ENCODE results near the gene LHFPL3. TPM values are rescaled to one million over a fixed set of nuclear protein-coding genes. Genes with fewer than 3 reads are reported as not detected.

Gene LHFPL3
- polyA plus RNA-seq, 2 of the 4 experiments (the other 2 are of a cell fraction): not detected

DNA sequence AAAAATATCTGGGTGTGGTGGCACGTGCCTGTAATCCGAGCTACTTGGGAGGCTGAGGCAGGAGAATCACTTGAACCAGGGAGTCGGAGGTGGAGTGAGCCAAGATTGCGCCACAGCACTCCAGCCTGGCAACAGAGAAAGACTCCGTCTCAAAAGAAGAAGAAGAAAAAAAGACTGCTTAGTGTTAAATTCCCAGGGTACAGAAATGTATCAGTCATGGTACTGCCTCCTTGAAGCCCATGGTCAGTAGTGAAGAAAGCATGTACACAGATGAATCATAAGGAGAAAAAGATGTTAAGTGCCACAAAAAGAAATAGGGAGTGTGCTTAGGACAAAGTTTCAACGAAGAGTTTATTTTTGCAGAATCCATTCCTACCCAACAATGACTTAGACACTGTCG lies 623.1 kb downstream of the LHFPL3 start:
- Histone ChIP-seq H3K27ac (no peak overlapping the region), H3K4me1 (no peaks in the 10 kb centered on the region), H3K4me2 (no peak overlapping the region), H3K4me3 (no peak overlapping the region), H3K9me3 (no peaks in the 10 kb centered on the region)
- ChIA-PET POLR2A (no interaction called here), CTCF (no interaction called here)
- 79% methylated on average over 7 of the region's 7 CpGs for WGBS (ENCODE audit: missing lambda C conversion rate)
- ATAC-seq (no peak; a peak in 1 of 6 replicates), DNase-seq (ENCODE audit: low read depth in 1 of 2, low spot score in 1 of 2) (no peak), FAIRE-seq (no peak)
- TF ChIP-seq EHF (CRISPR knock-in tag; IDR thresholded peaks at IDR 0.05) (no peak), CEBPB (IDR thresholded peaks at IDR 0.05) (peak in 1 of 2 experiments; percentile 6; a peak in 1 of 4 replicates), JUN (IDR thresholded peaks at IDR 0.05) (no peak), HOXB5 (CRISPR knock-in tag; IDR thresholded peaks at IDR 0.05) (no peak)
- TF ChIP-seq, protein P1, sequence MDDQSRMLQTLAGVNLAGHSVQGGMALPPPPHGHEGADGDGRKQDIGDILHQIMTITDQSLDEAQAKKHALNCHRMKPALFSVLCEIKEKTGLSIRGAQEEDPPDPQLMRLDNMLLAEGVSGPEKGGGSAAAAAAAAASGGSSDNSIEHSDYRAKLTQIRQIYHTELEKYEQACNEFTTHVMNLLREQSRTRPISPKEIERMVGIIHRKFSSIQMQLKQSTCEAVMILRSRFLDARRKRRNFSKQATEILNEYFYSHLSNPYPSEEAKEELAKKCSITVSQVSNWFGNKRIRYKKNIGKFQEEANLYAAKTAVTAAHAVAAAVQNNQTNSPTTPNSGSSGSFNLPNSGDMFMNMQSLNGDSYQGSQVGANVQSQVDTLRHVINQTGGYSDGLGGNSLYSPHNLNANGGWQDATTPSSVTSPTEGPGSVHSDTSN (IDR thresholded peaks at IDR 0.05): no peak

DNA sequence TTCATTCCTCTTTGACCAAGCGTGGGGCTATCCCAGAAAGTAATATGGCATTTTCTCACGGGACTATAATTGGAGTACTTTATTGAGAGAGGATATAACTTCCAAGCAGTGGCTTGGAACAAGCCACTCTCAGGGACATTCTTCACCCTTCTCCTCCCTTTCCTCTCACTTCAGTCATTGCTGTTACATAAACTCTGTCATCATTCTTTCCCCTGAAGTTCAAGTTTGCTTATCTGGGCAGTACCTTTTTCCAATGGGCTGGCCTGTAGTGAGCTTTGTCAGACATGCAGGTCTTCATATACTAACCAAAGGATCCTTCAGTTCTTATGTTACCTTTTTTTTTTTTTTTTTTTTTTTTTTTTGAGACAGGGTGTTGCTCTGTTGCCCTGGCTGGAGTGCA lies 626.9 kb downstream of the LHFPL3 start:
- POLR2A ChIA-PET: no interaction called here
- ATAC-seq (no peak), FAIRE-seq (no peak)

More for the DNA sequence above, 626.9 kb downstream of the LHFPL3 start:
- DNase-seq (ENCODE audit: low read depth in 1 of 2, low spot score in 1 of 2): no peak
- Histone ChIP-seq H3K9me3 (no peaks in the 10 kb centered on the region), H3K4me3 (no peak overlapping the region), H3K27ac (no peak overlapping the region), H3K4me2 (no peak overlapping the region), H3K4me1 (no peaks in the 10 kb centered on the region)
- TF ChIP-seq CHD4 (IDR thresholded peaks at IDR 0.05; ENCODE audit: borderline replicate concordance) (no peak), JUNB (IDR thresholded peaks at IDR 0.05) (no peak), EHF (CRISPR knock-in tag; IDR thresholded peaks at IDR 0.05) (no peak), NPAS2 (CRISPR knock-in tag; IDR thresholded peaks at IDR 0.05; ENCODE audit: borderline replicate concordance) (no peak), FOXS1 (CRISPR knock-in tag; IDR thresholded peaks at IDR 0.05) (no peak), TP53 (CRISPR knock-in tag; IDR thresholded peaks at IDR 0.05) (no peak), EP300 (IDR thresholded peaks at IDR 0.05) (no peak), HEYL (CRISPR knock-in tag; IDR thresholded peaks at IDR 0.05) (no peak), HOXB13 (CRISPR knock-in tag; IDR thresholded peaks at IDR 0.05; ENCODE audit: low read depth) (no peak), PHF8 (IDR thresholded peaks at IDR 0.05; ENCODE audit: borderline replicate concordance, low read depth) (no peak), SREBF2 (IDR thresholded peaks at IDR 0.05) (no peak), ZC3H11A (IDR thresholded peaks at IDR 0.05) (no peak), ESRRA (IDR thresholded peaks at IDR 0.05; ENCODE audit: borderline replicate concordance, low read length) (no peak), SMC3 (IDR thresholded peaks at IDR 0.05) (no peak)
- TF ChIP-seq, protein P2, sequence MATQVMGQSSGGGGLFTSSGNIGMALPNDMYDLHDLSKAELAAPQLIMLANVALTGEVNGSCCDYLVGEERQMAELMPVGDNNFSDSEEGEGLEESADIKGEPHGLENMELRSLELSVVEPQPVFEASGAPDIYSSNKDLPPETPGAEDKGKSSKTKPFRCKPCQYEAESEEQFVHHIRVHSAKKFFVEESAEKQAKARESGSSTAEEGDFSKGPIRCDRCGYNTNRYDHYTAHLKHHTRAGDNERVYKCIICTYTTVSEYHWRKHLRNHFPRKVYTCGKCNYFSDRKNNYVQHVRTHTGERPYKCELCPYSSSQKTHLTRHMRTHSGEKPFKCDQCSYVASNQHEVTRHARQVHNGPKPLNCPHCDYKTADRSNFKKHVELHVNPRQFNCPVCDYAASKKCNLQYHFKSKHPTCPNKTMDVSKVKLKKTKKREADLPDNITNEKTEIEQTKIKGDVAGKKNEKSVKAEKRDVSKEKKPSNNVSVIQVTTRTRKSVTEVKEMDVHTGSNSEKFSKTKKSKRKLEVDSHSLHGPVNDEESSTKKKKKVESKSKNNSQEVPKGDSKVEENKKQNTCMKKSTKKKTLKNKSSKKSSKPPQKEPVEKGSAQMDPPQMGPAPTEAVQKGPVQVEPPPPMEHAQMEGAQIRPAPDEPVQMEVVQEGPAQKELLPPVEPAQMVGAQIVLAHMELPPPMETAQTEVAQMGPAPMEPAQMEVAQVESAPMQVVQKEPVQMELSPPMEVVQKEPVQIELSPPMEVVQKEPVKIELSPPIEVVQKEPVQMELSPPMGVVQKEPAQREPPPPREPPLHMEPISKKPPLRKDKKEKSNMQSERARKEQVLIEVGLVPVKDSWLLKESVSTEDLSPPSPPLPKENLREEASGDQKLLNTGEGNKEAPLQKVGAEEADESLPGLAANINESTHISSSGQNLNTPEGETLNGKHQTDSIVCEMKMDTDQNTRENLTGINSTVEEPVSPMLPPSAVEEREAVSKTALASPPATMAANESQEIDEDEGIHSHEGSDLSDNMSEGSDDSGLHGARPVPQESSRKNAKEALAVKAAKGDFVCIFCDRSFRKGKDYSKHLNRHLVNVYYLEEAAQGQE (IDR thresholded peaks at IDR 0.05): no peak
- TF ChIP-seq, protein P3, sequence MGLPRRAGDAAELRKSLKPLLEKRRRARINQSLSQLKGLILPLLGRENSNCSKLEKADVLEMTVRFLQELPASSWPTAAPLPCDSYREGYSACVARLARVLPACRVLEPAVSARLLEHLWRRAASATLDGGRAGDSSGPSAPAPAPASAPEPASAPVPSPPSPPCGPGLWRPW (IDR thresholded peaks at IDR 0.05): no peak
- TF ChIP-seq, protein P4, sequence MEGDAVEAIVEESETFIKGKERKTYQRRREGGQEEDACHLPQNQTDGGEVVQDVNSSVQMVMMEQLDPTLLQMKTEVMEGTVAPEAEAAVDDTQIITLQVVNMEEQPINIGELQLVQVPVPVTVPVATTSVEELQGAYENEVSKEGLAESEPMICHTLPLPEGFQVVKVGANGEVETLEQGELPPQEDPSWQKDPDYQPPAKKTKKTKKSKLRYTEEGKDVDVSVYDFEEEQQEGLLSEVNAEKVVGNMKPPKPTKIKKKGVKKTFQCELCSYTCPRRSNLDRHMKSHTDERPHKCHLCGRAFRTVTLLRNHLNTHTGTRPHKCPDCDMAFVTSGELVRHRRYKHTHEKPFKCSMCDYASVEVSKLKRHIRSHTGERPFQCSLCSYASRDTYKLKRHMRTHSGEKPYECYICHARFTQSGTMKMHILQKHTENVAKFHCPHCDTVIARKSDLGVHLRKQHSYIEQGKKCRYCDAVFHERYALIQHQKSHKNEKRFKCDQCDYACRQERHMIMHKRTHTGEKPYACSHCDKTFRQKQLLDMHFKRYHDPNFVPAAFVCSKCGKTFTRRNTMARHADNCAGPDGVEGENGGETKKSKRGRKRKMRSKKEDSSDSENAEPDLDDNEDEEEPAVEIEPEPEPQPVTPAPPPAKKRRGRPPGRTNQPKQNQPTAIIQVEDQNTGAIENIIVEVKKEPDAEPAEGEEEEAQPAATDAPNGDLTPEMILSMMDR (IDR thresholded peaks at IDR 0.05): no peak
- 89% methylated on average over 2 of the region's 2 CpGs for WGBS (ENCODE audit: missing lambda C conversion rate)
- CTCF ChIA-PET: no interaction called here

Small RNA genes lying within 50 kb of the gene (small RNA-seq; reads per million reads assigned to genes)
- 0 reads per million in 6 experiments for gene RN7SL8P

Other genes starting within 250 kb of the LHFPL3 start
- gene ORC5, start 120.6 kb upstream of the LHFPL3 start, polyA plus RNA-seq (2011; rRNA removed): 17.8 and 26.5 TPM in 2 replicates
- gene ORC5, start 120.6 kb upstream of the LHFPL3 start, polyA plus RNA-seq (2017; fragmentation: RNase III; extraction: RNeasy Plus Mini Kit Qiagen cat#74134 plus additional on column Dnase treatment): 28.4 to 32.1 TPM (median 29.5 TPM) in 3 replicates